Measurements from ENCODE around the gene GNA12.
A peak's percentile ranks its signal among the peaks of the same experiment; 100 is the strongest.

Gene GNA12

GRCh38 chr7:2713370-2713769, 130.7 kb downstream of the GNA12 start:
- H3K27ac ChIP-seq (ENCODE audit: low read length), result no peak overlapping the region

DNA sequence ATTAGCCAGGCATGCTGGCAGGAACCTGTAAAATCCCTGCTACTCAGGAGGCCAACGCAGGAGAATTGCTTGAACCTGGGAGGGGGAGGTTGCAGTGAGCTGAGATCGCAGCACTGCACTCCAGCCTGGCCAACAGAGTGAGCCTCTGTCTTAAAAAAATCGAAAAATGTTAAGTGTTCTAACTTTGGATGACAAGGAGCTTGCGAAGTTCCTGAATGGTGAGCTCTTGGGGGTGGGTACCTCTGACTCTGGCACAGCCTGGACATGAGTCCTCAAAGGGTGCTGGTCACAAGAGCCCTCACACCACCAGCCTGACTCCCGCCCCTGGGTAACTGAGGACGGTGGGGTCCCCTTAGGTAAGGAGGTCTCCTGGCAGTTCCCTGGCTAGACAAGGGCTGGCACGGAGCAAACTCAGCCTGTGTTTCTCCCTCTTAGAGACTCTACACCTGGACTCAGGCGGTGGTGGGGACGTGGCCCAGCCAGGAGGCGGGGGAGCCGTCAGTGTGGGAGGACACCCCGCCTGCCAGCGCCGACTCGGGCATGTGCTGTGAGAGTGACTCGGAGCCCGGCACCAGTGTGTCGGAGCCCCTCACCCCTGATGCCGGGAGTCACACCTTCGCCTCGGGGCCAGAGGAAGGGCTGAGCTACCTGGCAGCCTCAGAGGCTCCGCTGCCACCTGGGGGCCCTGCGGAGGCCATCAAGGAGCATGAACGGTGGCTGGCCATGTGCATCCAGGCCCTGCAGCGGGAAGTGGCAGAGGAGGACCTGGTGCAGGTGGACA, 132.0 kb downstream of the GNA12 start:
- peak overlapping the region; percentile 93; the same call in 1 of the 2 replicates for H3K27ac ChIP-seq (ENCODE audit: low read length)
- no peaks in the 10 kb centered on the region for H4K20me1 ChIP-seq (ENCODE audit: insufficient read depth, low read length)
- H3K79me2 ChIP-seq (ENCODE audit: low read length), result no peaks in the 10 kb centered on the region
- no peak overlapping the region for H3K4me3 ChIP-seq (ENCODE audit: low read length)
- TF ChIP-seq, protein P1, sequence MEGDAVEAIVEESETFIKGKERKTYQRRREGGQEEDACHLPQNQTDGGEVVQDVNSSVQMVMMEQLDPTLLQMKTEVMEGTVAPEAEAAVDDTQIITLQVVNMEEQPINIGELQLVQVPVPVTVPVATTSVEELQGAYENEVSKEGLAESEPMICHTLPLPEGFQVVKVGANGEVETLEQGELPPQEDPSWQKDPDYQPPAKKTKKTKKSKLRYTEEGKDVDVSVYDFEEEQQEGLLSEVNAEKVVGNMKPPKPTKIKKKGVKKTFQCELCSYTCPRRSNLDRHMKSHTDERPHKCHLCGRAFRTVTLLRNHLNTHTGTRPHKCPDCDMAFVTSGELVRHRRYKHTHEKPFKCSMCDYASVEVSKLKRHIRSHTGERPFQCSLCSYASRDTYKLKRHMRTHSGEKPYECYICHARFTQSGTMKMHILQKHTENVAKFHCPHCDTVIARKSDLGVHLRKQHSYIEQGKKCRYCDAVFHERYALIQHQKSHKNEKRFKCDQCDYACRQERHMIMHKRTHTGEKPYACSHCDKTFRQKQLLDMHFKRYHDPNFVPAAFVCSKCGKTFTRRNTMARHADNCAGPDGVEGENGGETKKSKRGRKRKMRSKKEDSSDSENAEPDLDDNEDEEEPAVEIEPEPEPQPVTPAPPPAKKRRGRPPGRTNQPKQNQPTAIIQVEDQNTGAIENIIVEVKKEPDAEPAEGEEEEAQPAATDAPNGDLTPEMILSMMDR (IDR thresholded peaks at IDR 0.05; ENCODE audit: low read length), result no peak
- TF ChIP-seq EZH2 (optimal IDR thresholded peaks at IDR 0.05; ENCODE audit: low read depth, low read length), result no peak
- no peak for TF ChIP-seq EZH2phosphoT487 (IDR thresholded peaks at IDR 0.05; ENCODE audit: low read length)
- H3K4me1 ChIP-seq (ENCODE audit: low read length), result peaks cover 43% of the 10 kb centered on the region
- H2AFZ ChIP-seq (ENCODE audit: low read length), result no peak overlapping the region
- H3F3A ChIP-seq (ENCODE audit: insufficient read depth, low read length), result peaks cover 31% of the 10 kb centered on the region
- no peaks in the 10 kb centered on the region for H3K9me3 ChIP-seq (replicated peaks; ENCODE audit: insufficient read depth, low read length)
- DNase-seq, result no peak
- no peak overlapping the region for H3K9ac ChIP-seq (ENCODE audit: low read length)
- no peaks in the 10 kb centered on the region for H3K27me3 ChIP-seq (replicated peaks; ENCODE audit: insufficient read depth, low read length)
- no peak overlapping the region for H3K4me2 ChIP-seq (ENCODE audit: low read depth, low read length)
- H3K36me3 ChIP-seq (replicated peaks; ENCODE audit: insufficient read depth, low read length), result no peaks in the 10 kb centered on the region
- H3K9me2 ChIP-seq (replicated peaks; ENCODE audit: insufficient read depth, low read length), result no peaks in the 10 kb centered on the region

More at GRCh38 chr7:2713370-2713769, 130.7 kb downstream of the GNA12 start:
- TF ChIP-seq, protein P1 (IDR thresholded peaks at IDR 0.05; ENCODE audit: low read length), result no peak
- TF ChIP-seq EZH2phosphoT487 (IDR thresholded peaks at IDR 0.05; ENCODE audit: low read length) (no peak), EZH2 (optimal IDR thresholded peaks at IDR 0.05; ENCODE audit: low read depth, low read length) (no peak)
- H3K79me2 ChIP-seq (ENCODE audit: low read length), result no peaks in the 10 kb centered on the region
- H3K4me3 ChIP-seq (ENCODE audit: low read length), result no peak overlapping the region
- H3K9me3 ChIP-seq (replicated peaks; ENCODE audit: insufficient read depth, low read length), result no peaks in the 10 kb centered on the region
- H3F3A ChIP-seq (ENCODE audit: insufficient read depth, low read length), result peaks cover 31% of the 10 kb centered on the region
- H3K9me2 ChIP-seq (replicated peaks; ENCODE audit: insufficient read depth, low read length), result no peaks in the 10 kb centered on the region
- H4K20me1 ChIP-seq (ENCODE audit: insufficient read depth, low read length), result no peaks in the 10 kb centered on the region
- no peaks in the 10 kb centered on the region for H3K36me3 ChIP-seq (replicated peaks; ENCODE audit: insufficient read depth, low read length)
- no peak overlapping the region for H3K9ac ChIP-seq (ENCODE audit: low read length)
- H2AFZ ChIP-seq (ENCODE audit: low read length), result no peak overlapping the region
- no peak overlapping the region for H3K4me2 ChIP-seq (ENCODE audit: low read depth, low read length)
- H3K4me1 ChIP-seq (ENCODE audit: low read length), result peaks cover 43% of the 10 kb centered on the region
- no peaks in the 10 kb centered on the region for H3K27me3 ChIP-seq (replicated peaks; ENCODE audit: insufficient read depth, low read length)
- DNase-seq, result no peak

- peak overlapping the region; percentile 64 for H3K4me3 ChIP-seq (ENCODE audit: low read length)
- TF ChIP-seq, protein P1 (IDR thresholded peaks at IDR 0.05; ENCODE audit: low read length), result no peak
- no peak for TF ChIP-seq EZH2 (optimal IDR thresholded peaks at IDR 0.05; ENCODE audit: low read depth, low read length)
- no peak for TF ChIP-seq EZH2phosphoT487 (IDR thresholded peaks at IDR 0.05; ENCODE audit: low read length)
- H3F3A ChIP-seq (ENCODE audit: insufficient read depth, low read length), result peaks cover 31% of the 10 kb centered on the region
- no peaks in the 10 kb centered on the region for H3K36me3 ChIP-seq (replicated peaks; ENCODE audit: insufficient read depth, low read length)
- H2AFZ ChIP-seq (ENCODE audit: low read length), result no peak overlapping the region
- H3K79me2 ChIP-seq (ENCODE audit: low read length), result no peaks in the 10 kb centered on the region
- no peaks in the 10 kb centered on the region for H4K20me1 ChIP-seq (ENCODE audit: insufficient read depth, low read length)
- peak; percentile 89 for DNase-seq
- peak overlapping the region; percentile 86 for H3K9ac ChIP-seq (ENCODE audit: low read length)
- H3K27me3 ChIP-seq (replicated peaks; ENCODE audit: insufficient read depth, low read length), result no peaks in the 10 kb centered on the region
- H3K9me2 ChIP-seq (replicated peaks; ENCODE audit: insufficient read depth, low read length), result no peaks in the 10 kb centered on the region
- H3K4me1 ChIP-seq (ENCODE audit: low read length), result peaks cover 36% of the 10 kb centered on the region
- peak overlapping the region; percentile 93 for H3K27ac ChIP-seq (ENCODE audit: low read length)
- H3K9me3 ChIP-seq (replicated peaks; ENCODE audit: insufficient read depth, low read length), result no peaks in the 10 kb centered on the region
- peak overlapping the region; percentile 95 for H3K4me2 ChIP-seq (ENCODE audit: low read depth, low read length)
These were observed 133.1 kb downstream of the GNA12 start for GRCh38 chr7:2710901-2711551.

Data from MM.1S (cell line).